DMS114 treated with DMSO at 0.1 percent for 48 hours (cell line): ENCODE measurements around the gene RAPGEF1.

ENCODE experiments used
- DNase-seq: peaks from one replicate; lab custom pipeline; 2025; ENCODE audit not compliant: unreplicated experiment; lab: John Stamatoyannopoulos, UW

The RAPGEF1 gene

GRCh38 chr9:131608493-131609037 is 131.3 kb downstream of the RAPGEF1 start:
- DNase-seq, result no peak

GRCh38 chr9:131607591-131607990 is 132.3 kb downstream of the RAPGEF1 start:
- DNase-seq, result no peak

- DNase-seq, result no peak
Observed at GRCh38 chr9:131606896-131607567, 132.8 kb downstream of the RAPGEF1 start.

- no peak for DNase-seq
Observed at GRCh38 chr9:131605770-131606590, 133.9 kb downstream of the RAPGEF1 start.

GRCh38 chr9:131603711-131604439 is 136.0 kb downstream of the RAPGEF1 start:
- DNase-seq, result no peak

GRCh38 chr9:131603199-131603598 is 136.7 kb downstream of the RAPGEF1 start:
- no peak for DNase-seq

GRCh38 chr9:131601683-131602181 is 138.1 kb downstream of the RAPGEF1 start:
- no peak for DNase-seq

- no peak for DNase-seq
Observed at GRCh38 chr9:131598121-131598520, 141.8 kb downstream of the RAPGEF1 start.

GRCh38 chr9:131597246-131597645 is 142.6 kb downstream of the RAPGEF1 start:
- no peak for DNase-seq

- DNase-seq, result no peak
Observed at GRCh38 chr9:131596430-131596743, 143.5 kb downstream of the RAPGEF1 start.

GRCh38 chr9:131595696-131596429 is 144.0 kb downstream of the RAPGEF1 start:
- DNase-seq, result no peak

GRCh38 chr9:131594906-131595665 is 144.8 kb downstream of the RAPGEF1 start:
- DNase-seq, result no peak

- no peak for DNase-seq
Observed at GRCh38 chr9:131593936-131594665, 145.8 kb downstream of the RAPGEF1 start.

- no peak for DNase-seq
Observed at GRCh38 chr9:131593091-131593820, 146.6 kb downstream of the RAPGEF1 start.

GRCh38 chr9:131591845-131592208 is 148.0 kb downstream of the RAPGEF1 start:
- no peak for DNase-seq

GRCh38 chr9:131590907-131591844 is 148.7 kb downstream of the RAPGEF1 start:
- peak; percentile 17 for DNase-seq

- no peak for DNase-seq
Observed at GRCh38 chr9:131590449-131590848, 149.4 kb downstream of the RAPGEF1 start.

GRCh38 chr9:131589993-131590392 is 149.9 kb downstream of the RAPGEF1 start:
- no peak for DNase-seq
